Measurements from ENCODE around the gene TMEM222.

DNA sequence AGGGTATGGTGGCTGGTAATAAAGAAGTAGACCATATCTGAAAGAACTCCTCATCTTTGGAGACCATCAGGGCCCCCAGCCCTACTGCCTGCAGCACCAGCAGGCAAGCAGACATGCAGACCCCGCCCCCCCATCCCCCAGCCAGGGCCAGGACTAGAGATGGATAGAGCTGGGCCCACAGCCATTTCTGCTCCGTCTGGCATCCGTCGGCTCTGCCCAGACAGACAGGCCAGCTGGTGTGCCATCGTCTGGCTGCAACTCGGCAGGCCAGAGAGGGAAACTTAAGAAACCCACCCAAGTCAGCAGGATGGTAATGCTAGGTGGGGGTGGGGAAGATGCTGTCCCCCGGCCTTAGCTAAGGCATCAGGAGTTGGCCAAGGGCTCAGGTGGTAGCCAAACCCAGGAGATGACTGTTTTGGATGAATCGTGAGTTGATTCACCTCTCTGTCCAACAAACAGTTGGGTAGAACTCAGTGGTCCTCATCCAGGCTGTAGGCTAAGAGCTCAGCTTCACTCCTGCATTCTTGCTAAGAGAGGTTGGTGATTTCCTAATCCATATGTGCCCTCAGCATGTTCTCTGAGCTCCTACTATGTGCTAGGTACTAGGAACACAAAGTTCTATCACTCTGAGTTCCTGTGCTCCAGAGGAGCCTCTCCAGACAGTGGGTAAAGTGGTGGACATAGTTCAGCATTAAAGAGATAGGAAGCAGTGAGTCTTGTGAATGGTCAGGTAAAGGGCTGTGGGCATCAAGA is 23.2 kb upstream of the TMEM222 start:
- no peak for TF ChIP-seq CTCF (IDR thresholded peaks at IDR 0.05)
- no peak for TF ChIP-seq POLR2A (IDR thresholded peaks at IDR 0.05)
